ENCODE measurements around the gene GJB4. TPM values are rescaled to one million over a fixed set of nuclear protein-coding genes. Genes with fewer than 3 reads are reported as not detected.
"Not testable (repeated sequence)": the region's sequence is repeated elsewhere in the genome, so short reads cannot be mapped to it uniquely, and the experiment has no call there.

GJB4 gene
- total RNA-seq, result not detected

- no peak for ATAC-seq
- POLR2A ChIA-PET, result no interaction called here
- no peak within 1 kb of the TSS for H3K27ac Mint-ChIP-seq
Measured at GRCh38 chr1:34759503-34760357, at the start of gene GJB4. TSS of gene GJB4 (plus strand) at chr1:34759740. CDS start at chr1:34761255, 1,515 bp downstream.

DNA sequence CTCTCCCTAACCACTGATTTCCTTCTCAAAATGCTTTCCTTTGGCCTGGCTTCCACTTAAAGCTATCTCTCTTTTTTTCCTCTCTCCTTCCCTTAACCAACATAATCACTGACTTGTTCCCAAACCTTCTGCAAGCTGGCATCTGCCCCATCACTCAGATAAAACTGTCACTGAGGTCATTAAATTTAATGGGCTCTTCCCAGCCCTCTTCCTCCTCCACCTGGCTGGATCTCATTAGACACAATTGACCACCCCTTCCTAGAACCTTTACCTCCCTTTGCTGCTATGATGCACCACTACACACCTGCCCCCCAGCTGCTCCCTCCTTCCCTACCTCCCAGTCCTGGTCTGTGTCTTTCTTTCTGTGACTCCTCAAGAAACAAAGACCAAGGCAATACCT, 48.7 kb upstream of the GJB4 start:
- ChIA-PET CTCF (no interaction called here), POLR2A (no interaction called here)
- no peak overlapping the region for H3K27ac Mint-ChIP-seq
- no peaks in the 10 kb centered on the region for H3K27me3 Mint-ChIP-seq (ENCODE audit: low read depth)
- no peaks in the 10 kb centered on the region for H3K9me3 Mint-ChIP-seq (ENCODE audit: insufficient read depth)
- DNase-seq (no peak), ATAC-seq (no peak)
- no peaks in the 10 kb centered on the region for H3K36me3 Mint-ChIP-seq (ENCODE audit: low read depth)
- no peaks in the 10 kb centered on the region for H3K4me1 Mint-ChIP-seq (ENCODE audit: low read depth)
- H3K4me3 Mint-ChIP-seq, result no peak overlapping the region

More at GRCh38 chr1:34759503-34760357, at the start of gene GJB4:
- no peaks in the 10 kb centered on the region for H3K27me3 Mint-ChIP-seq (ENCODE audit: low read depth)
- no peaks in the 10 kb centered on the region for H3K4me1 Mint-ChIP-seq (ENCODE audit: low read depth)
- H3K9me3 Mint-ChIP-seq (ENCODE audit: insufficient read depth), result no peaks in the 10 kb centered on the region
- no peaks in the 10 kb centered on the region for H3K36me3 Mint-ChIP-seq (ENCODE audit: low read depth)
- CTCF ChIA-PET, result interaction anchor here (2.4 kb wide), 1 partner anchor 17 kb away, joined by 8 read pairs; no protein-coding TSS in a partner anchor
- H3K4me3 Mint-ChIP-seq, result no peak within 1 kb of the TSS
- no peak for DNase-seq

- no peaks in the 10 kb centered on the region for H3K9me3 Mint-ChIP-seq (ENCODE audit: insufficient read depth)
- no peak overlapping the region for H3K4me3 Mint-ChIP-seq
- no peak for DNase-seq
- ChIA-PET CTCF (no interaction called here), POLR2A (no interaction called here)
- no peaks in the 10 kb centered on the region for H3K27me3 Mint-ChIP-seq (ENCODE audit: low read depth)
- no peak overlapping the region for H3K27ac Mint-ChIP-seq
- H3K36me3 Mint-ChIP-seq (ENCODE audit: low read depth), result no peaks in the 10 kb centered on the region
- H3K4me1 Mint-ChIP-seq (ENCODE audit: low read depth), result no peaks in the 10 kb centered on the region
- ATAC-seq, result no peak
Measured at GRCh38 chr1:34711485-34711884, 48.1 kb upstream of the GJB4 start.

DNA sequence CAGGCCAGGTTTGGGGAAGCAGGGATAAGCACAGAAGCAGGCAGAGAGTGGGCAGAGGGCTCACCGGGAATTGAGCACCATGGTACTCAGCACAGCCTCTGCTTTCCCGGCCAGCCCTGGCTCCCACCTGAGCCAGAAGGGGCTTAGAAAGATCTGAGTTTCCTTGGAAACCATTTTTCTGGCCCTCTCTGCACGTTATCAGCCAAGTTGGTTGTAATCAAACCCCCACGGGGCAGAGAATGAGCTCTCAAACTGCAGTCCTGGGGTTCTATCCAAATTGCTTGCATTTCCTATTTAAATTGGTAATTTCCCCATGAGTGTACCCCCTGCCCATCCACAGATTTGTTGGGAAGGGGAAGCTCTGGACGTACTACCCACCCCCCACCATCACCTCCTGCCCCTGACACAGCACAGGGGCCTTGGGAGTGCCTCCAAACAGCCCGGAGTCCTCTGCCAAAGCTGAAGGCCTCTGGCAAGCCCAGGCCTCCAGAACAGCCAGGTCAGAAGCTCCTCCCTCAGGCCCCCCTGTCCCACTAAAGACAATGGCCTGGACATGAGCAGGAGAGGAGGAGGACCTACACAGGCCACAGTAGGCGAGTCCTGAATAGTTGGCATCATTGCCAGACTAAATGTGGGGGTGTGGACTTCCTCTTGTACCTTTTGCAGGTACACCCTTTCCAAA, 47.4 kb upstream of the GJB4 start:
- Mint-ChIP-seq H3K4me3 (no peak overlapping the region), H3K27ac (no peak overlapping the region), H3K27me3 (ENCODE audit: low read depth) (no peaks in the 10 kb centered on the region), H3K4me1 (ENCODE audit: low read depth) (no peaks in the 10 kb centered on the region), H3K9me3 (ENCODE audit: insufficient read depth) (no peaks in the 10 kb centered on the region), H3K36me3 (ENCODE audit: low read depth) (no peaks in the 10 kb centered on the region)
- no peak for DNase-seq
- ChIA-PET POLR2A (no interaction called here), CTCF (no interaction called here)
- no peak for ATAC-seq

DNA sequence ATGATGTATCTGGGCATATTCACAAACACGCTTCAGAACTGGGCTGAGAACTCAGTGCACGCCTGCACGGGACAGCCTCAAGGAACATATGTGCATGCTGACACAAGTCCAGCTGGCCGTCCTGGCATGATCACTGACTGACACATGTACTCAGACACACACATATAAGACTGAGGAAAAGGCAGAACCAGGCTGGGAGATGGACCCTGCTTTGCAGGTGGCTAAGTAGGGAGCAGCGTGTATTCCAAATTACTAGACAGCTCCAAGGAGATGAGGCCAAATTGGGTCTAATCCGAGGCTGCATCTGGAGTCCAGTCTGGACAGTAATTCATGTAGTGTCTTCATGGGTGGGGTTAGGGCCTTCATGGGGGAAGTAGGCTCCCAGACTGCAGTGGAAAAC, 46.1 kb upstream of the GJB4 start:
- H3K27me3 Mint-ChIP-seq (ENCODE audit: low read depth), result no peaks in the 10 kb centered on the region
- H3K27ac Mint-ChIP-seq, result no peak overlapping the region
- no peak for ATAC-seq
- ChIA-PET CTCF (interaction anchor here (1.3 kb wide), 1 partner anchor 29 kb away, joined by 4 read pairs; no protein-coding TSS in a partner anchor), POLR2A (no interaction called here)
- H3K9me3 Mint-ChIP-seq (ENCODE audit: insufficient read depth), result no peaks in the 10 kb centered on the region
- no peaks in the 10 kb centered on the region for H3K36me3 Mint-ChIP-seq (ENCODE audit: low read depth)
- no peaks in the 10 kb centered on the region for H3K4me1 Mint-ChIP-seq (ENCODE audit: low read depth)
- no peak overlapping the region for H3K4me3 Mint-ChIP-seq
- no peak for DNase-seq

DNA sequence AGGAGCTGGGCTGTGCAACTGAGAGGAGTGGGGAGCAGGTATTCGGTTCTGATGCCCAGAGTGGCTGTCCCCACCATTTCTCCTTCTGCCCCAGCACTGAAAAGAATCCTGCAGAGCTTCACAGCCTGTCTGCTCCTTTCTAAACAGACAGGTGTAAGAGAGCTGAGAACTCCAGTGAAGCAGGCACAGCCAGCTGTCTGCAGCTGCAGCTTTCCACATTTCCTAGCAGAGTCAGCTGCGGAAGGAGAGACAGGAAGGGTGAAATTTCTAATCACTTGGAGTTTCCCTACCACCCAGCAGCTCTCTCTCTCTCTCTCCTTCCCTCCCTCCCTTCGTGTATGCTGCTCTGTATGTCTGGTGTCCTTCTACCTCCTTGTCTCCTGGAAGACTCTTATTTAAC, 45.2 kb upstream of the GJB4 start:
- H3K9me3 Mint-ChIP-seq (ENCODE audit: insufficient read depth), result no peaks in the 10 kb centered on the region
- POLR2A ChIA-PET, result no interaction called here
- DNase-seq, result no peak
- H3K4me1 Mint-ChIP-seq (ENCODE audit: low read depth), result no peaks in the 10 kb centered on the region
- H3K27ac Mint-ChIP-seq, result no peak overlapping the region
- H3K36me3 Mint-ChIP-seq (ENCODE audit: low read depth), result no peaks in the 10 kb centered on the region
- no peak overlapping the region for H3K4me3 Mint-ChIP-seq
- ATAC-seq, result no peak
- CTCF ChIA-PET, result interaction anchor here (1.3 kb wide), 1 partner anchor 28 kb away, joined by 4 read pairs; no protein-coding TSS in a partner anchor
- H3K27me3 Mint-ChIP-seq (ENCODE audit: low read depth), result no peaks in the 10 kb centered on the region

DNA sequence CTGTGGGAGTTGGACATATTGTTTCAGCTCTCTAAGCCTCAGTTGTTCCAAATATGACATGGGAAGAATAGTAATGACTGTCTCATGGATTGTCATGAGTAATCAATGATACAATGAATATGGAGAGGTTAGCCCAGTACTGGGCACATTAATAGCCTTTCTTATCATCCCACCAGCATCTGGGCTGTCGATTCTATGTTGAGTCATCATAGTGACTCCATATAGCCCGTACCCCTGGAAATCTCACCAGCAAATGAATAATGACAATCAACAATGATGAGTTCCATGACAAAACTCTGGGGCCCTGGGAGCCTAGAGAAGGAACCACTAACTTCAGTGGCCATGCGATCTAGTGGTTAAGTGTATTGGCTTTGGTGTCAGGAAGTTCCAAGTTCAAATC, 44.4 kb upstream of the GJB4 start:
- ATAC-seq (no peak), DNase-seq (no peak)
- Mint-ChIP-seq H3K27me3 (ENCODE audit: low read depth) (peaks cover 2% of the 10 kb centered on the region), H3K4me3 (no peak overlapping the region), H3K27ac (no peak overlapping the region), H3K36me3 (ENCODE audit: low read depth) (no peaks in the 10 kb centered on the region), H3K4me1 (ENCODE audit: low read depth) (no peaks in the 10 kb centered on the region), H3K9me3 (ENCODE audit: insufficient read depth) (no peaks in the 10 kb centered on the region)
- ChIA-PET CTCF (no interaction called here), POLR2A (no interaction called here)

GRCh38 chr1:34721241-34721640, 38.3 kb upstream of the GJB4 start:
- H3K4me1 Mint-ChIP-seq (ENCODE audit: low read depth), result no peaks in the 10 kb centered on the region
- ChIA-PET CTCF (no interaction called here), POLR2A (no interaction called here)
- H3K27me3 Mint-ChIP-seq (ENCODE audit: low read depth), result peaks cover 15% of the 10 kb centered on the region
- H3K4me3 Mint-ChIP-seq, result no peak overlapping the region
- H3K27ac Mint-ChIP-seq, result no peak overlapping the region
- DNase-seq (no peak), ATAC-seq (no peak)
- H3K36me3 Mint-ChIP-seq (ENCODE audit: low read depth), result no peaks in the 10 kb centered on the region
- no peaks in the 10 kb centered on the region for H3K9me3 Mint-ChIP-seq (ENCODE audit: insufficient read depth)

- no peak for ATAC-seq
- no peaks in the 10 kb centered on the region for H3K4me1 Mint-ChIP-seq (ENCODE audit: low read depth)
- peaks cover 15% of the 10 kb centered on the region for H3K27me3 Mint-ChIP-seq (ENCODE audit: low read depth)
- ChIA-PET POLR2A (no interaction called here), CTCF (no interaction called here)
- H3K27ac Mint-ChIP-seq, result no peak overlapping the region
- no peaks in the 10 kb centered on the region for H3K36me3 Mint-ChIP-seq (ENCODE audit: low read depth)
- no peaks in the 10 kb centered on the region for H3K9me3 Mint-ChIP-seq (ENCODE audit: insufficient read depth)
- DNase-seq, result no peak
- H3K4me3 Mint-ChIP-seq, result no peak overlapping the region
Measured at GRCh38 chr1:34721646-34722355, 37.7 kb upstream of the GJB4 start.

GRCh38 chr1:34726861-34727260, 32.7 kb upstream of the GJB4 start:
- H3K27me3 Mint-ChIP-seq (ENCODE audit: low read depth), result peaks cover 15% of the 10 kb centered on the region

DNA sequence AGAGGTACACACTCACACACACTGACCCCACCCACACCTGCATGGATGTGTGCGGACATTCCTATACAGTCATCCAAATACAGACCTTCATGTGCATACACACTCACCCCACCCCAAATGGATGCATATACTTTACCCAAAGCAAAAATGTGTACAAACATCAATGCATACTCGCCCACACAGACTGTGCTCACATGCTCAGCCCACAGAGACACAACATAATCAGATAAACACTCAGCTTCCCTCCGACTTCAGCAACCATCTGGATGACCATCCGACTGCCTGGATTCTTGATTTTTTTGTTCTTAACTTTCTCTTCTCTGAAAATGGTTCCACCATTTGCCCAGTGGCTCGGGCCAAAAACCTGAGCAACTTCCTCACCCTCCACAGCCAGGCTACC, 29.1 kb upstream of the GJB4 start:
- peaks cover 15% of the 10 kb centered on the region for H3K27me3 Mint-ChIP-seq (ENCODE audit: low read depth)
- H3K4me3 Mint-ChIP-seq, result no peak overlapping the region
- ChIA-PET POLR2A (no interaction called here), CTCF (interaction anchor here (1.1 kb wide), 1 partner anchor 12 kb away, joined by 3 read pairs; no protein-coding TSS in a partner anchor)
- H3K36me3 Mint-ChIP-seq (ENCODE audit: low read depth), result no peaks in the 10 kb centered on the region
- no peak for DNase-seq
- H3K4me1 Mint-ChIP-seq (ENCODE audit: low read depth), result no peaks in the 10 kb centered on the region
- no peak overlapping the region for H3K27ac Mint-ChIP-seq
- H3K9me3 Mint-ChIP-seq (ENCODE audit: insufficient read depth), result no peaks in the 10 kb centered on the region
- ATAC-seq, result no peak

More at GRCh38 chr1:34726861-34727260, 32.7 kb upstream of the GJB4 start:
- ChIA-PET CTCF (no interaction called here), POLR2A (no interaction called here)
- Mint-ChIP-seq H3K36me3 (ENCODE audit: low read depth) (no peaks in the 10 kb centered on the region), H3K4me3 (no peak overlapping the region), H3K27ac (no peak overlapping the region), H3K9me3 (ENCODE audit: insufficient read depth) (no peaks in the 10 kb centered on the region), H3K4me1 (ENCODE audit: low read depth) (no peaks in the 10 kb centered on the region)
- DNase-seq (no peak), ATAC-seq (no peak)

- not testable (repeated sequence) for H3K9me3 Mint-ChIP-seq (ENCODE audit: insufficient read depth)
Measured at GRCh38 chr1:34732831-34733230, 26.7 kb upstream of the GJB4 start.

More at GRCh38 chr1:34732831-34733230, 26.7 kb upstream of the GJB4 start:
- H3K4me3 Mint-ChIP-seq; ATAC-seq; H3K36me3 Mint-ChIP-seq (ENCODE audit: low read depth); H3K27me3 Mint-ChIP-seq (ENCODE audit: low read depth); POLR2A ChIA-PET; H3K27ac Mint-ChIP-seq; H3K4me1 Mint-ChIP-seq (ENCODE audit: low read depth); DNase-seq: not testable (repeated sequence)
- CTCF ChIA-PET, result interaction anchor here (3.3 kb wide), 1 partner anchor 10 kb away, joined by 11 read pairs; no protein-coding TSS in a partner anchor
